ENCODE data around the gene ENTPD1.
"Not testable (repeated sequence)": the region's sequence is repeated elsewhere in the genome, so short reads cannot be mapped to it uniquely, and the experiment has no call there.

ENTPD1 gene

GRCh38 chr10:95756041-95756761 is at the start of gene ENTPD1:
Gene ENTPD1, plus strand, starts transcription at chr10:95756163. Its CDS starts 77 bp downstream, at chr10:95756240.
- Histone ChIP-seq H3K9ac (ENCODE audit: low read depth, low read length) (peak within 1 kb of the TSS; percentile 58; the same call in 1 of the 2 replicates), H3K36me3 (ENCODE audit: insufficient read depth, low read length) (no peaks in the 10 kb centered on the region), H3K9me3 (ENCODE audit: control insufficient read depth, insufficient read depth, low read length) (no peaks in the 10 kb centered on the region), H3K4me1 (ENCODE audit: insufficient read depth, low read length) (0 out of 2 replicates have a peak, but pooled peaks cover 5% of the 10 kb centered on the region)

- H3K36me3 ChIP-seq (ENCODE audit: insufficient read depth, low read length): no peaks in the 10 kb centered on the region
- no peaks in the 10 kb centered on the region for H3K4me1 ChIP-seq (ENCODE audit: insufficient read depth, low read length)
- H3K9ac ChIP-seq (ENCODE audit: low read depth, low read length): no peak overlapping the region
Measured at GRCh38 chr10:95706573-95706972, 49.4 kb upstream of the ENTPD1 start.

GRCh38 chr10:95706990-95707389 is 49.0 kb upstream of the ENTPD1 start:
- Histone ChIP-seq H3K4me1 (ENCODE audit: insufficient read depth, low read length) (no peaks in the 10 kb centered on the region), H3K9me3 (ENCODE audit: control insufficient read depth, insufficient read depth, low read length) (no peaks in the 10 kb centered on the region), H3K9ac (ENCODE audit: low read depth, low read length) (no peak overlapping the region), H3K36me3 (ENCODE audit: insufficient read depth, low read length) (no peaks in the 10 kb centered on the region)

More at GRCh38 chr10:95706573-95706972, 49.4 kb upstream of the ENTPD1 start:
- H3K9me3 ChIP-seq (ENCODE audit: control insufficient read depth, insufficient read depth, low read length): no peaks in the 10 kb centered on the region

- H3K9me3 ChIP-seq (ENCODE audit: control insufficient read depth, insufficient read depth, low read length): no peaks in the 10 kb centered on the region
- H3K9ac ChIP-seq (ENCODE audit: low read depth, low read length): no peak overlapping the region
- H3K4me1 ChIP-seq (ENCODE audit: insufficient read depth, low read length): no peaks in the 10 kb centered on the region
- H3K36me3 ChIP-seq (ENCODE audit: insufficient read depth, low read length): no peaks in the 10 kb centered on the region
Measured at GRCh38 chr10:95711492-95711891, 44.5 kb upstream of the ENTPD1 start.

- no peak overlapping the region for H3K9ac ChIP-seq (ENCODE audit: low read depth, low read length)
- no peaks in the 10 kb centered on the region for H3K9me3 ChIP-seq (ENCODE audit: control insufficient read depth, insufficient read depth, low read length)
- H3K4me1 ChIP-seq (ENCODE audit: insufficient read depth, low read length): no peaks in the 10 kb centered on the region
- no peaks in the 10 kb centered on the region for H3K36me3 ChIP-seq (ENCODE audit: insufficient read depth, low read length)
Measured at GRCh38 chr10:95716466-95716865, 39.5 kb upstream of the ENTPD1 start.

- Histone ChIP-seq H3K9me3 (ENCODE audit: control insufficient read depth, insufficient read depth, low read length) (no peaks in the 10 kb centered on the region), H3K36me3 (ENCODE audit: insufficient read depth, low read length) (no peaks in the 10 kb centered on the region), H3K9ac (ENCODE audit: low read depth, low read length) (no peak overlapping the region), H3K4me1 (ENCODE audit: insufficient read depth, low read length) (no peaks in the 10 kb centered on the region)
Measured at GRCh38 chr10:95716866-95717265, 39.1 kb upstream of the ENTPD1 start.

GRCh38 chr10:95720745-95721144 is 35.2 kb upstream of the ENTPD1 start:
- H3K4me1 ChIP-seq (ENCODE audit: insufficient read depth, low read length); H3K9me3 ChIP-seq (ENCODE audit: control insufficient read depth, insufficient read depth, low read length); H3K9ac ChIP-seq (ENCODE audit: low read depth, low read length); H3K36me3 ChIP-seq (ENCODE audit: insufficient read depth, low read length): not testable (repeated sequence)

- H3K9me3 ChIP-seq (ENCODE audit: control insufficient read depth, insufficient read depth, low read length); H3K36me3 ChIP-seq (ENCODE audit: insufficient read depth, low read length); H3K4me1 ChIP-seq (ENCODE audit: insufficient read depth, low read length); H3K9ac ChIP-seq (ENCODE audit: low read depth, low read length): not testable (repeated sequence)
Measured at GRCh38 chr10:95722496-95722895, 33.5 kb upstream of the ENTPD1 start.

GRCh38 chr10:95728526-95728925 is 27.4 kb upstream of the ENTPD1 start:
- Histone ChIP-seq H3K36me3 (ENCODE audit: insufficient read depth, low read length) (no peaks in the 10 kb centered on the region), H3K9me3 (ENCODE audit: control insufficient read depth, insufficient read depth, low read length) (peaks cover 4% of the 10 kb centered on the region; the same call in 1 of the 2 replicates), H3K4me1 (ENCODE audit: insufficient read depth, low read length) (no peaks in the 10 kb centered on the region), H3K9ac (ENCODE audit: low read depth, low read length) (no peak overlapping the region)

- Histone ChIP-seq H3K4me1 (ENCODE audit: insufficient read depth, low read length) (no peaks in the 10 kb centered on the region), H3K9ac (ENCODE audit: low read depth, low read length) (no peak overlapping the region)
Measured at GRCh38 chr10:95729323-95730055, 26.5 kb upstream of the ENTPD1 start.

GRCh38 chr10:95730233-95730632 is 25.7 kb upstream of the ENTPD1 start:
- H3K9ac ChIP-seq (ENCODE audit: low read depth, low read length): no peak overlapping the region
- peaks cover 4% of the 10 kb centered on the region for H3K9me3 ChIP-seq (ENCODE audit: control insufficient read depth, insufficient read depth, low read length)
- H3K36me3 ChIP-seq (ENCODE audit: insufficient read depth, low read length): no peaks in the 10 kb centered on the region
- H3K4me1 ChIP-seq (ENCODE audit: insufficient read depth, low read length): no peaks in the 10 kb centered on the region

More at GRCh38 chr10:95729323-95730055, 26.5 kb upstream of the ENTPD1 start:
- Histone ChIP-seq H3K36me3 (ENCODE audit: insufficient read depth, low read length) (no peaks in the 10 kb centered on the region), H3K9me3 (ENCODE audit: control insufficient read depth, insufficient read depth, low read length) (peaks cover 4% of the 10 kb centered on the region)

GRCh38 chr10:95732907-95733306 is 23.1 kb upstream of the ENTPD1 start:
- H3K36me3 ChIP-seq (ENCODE audit: insufficient read depth, low read length); H3K9me3 ChIP-seq (ENCODE audit: control insufficient read depth, insufficient read depth, low read length); H3K4me1 ChIP-seq (ENCODE audit: insufficient read depth, low read length); H3K9ac ChIP-seq (ENCODE audit: low read depth, low read length): not testable (repeated sequence)

- no peaks in the 10 kb centered on the region; the same call in 1 of the 2 replicates for H3K9me3 ChIP-seq (ENCODE audit: control insufficient read depth, insufficient read depth, low read length)
- H3K9ac ChIP-seq (ENCODE audit: low read depth, low read length): no peak overlapping the region
Measured at GRCh38 chr10:95739056-95739455, 16.9 kb upstream of the ENTPD1 start.

GRCh38 chr10:95741807-95742467 is 14.0 kb upstream of the ENTPD1 start:
- peaks cover 6% of the 10 kb centered on the region; the same call in 1 of the 2 replicates for H3K9me3 ChIP-seq (ENCODE audit: control insufficient read depth, insufficient read depth, low read length)
- no peak overlapping the region for H3K9ac ChIP-seq (ENCODE audit: low read depth, low read length)

More at GRCh38 chr10:95739056-95739455, 16.9 kb upstream of the ENTPD1 start:
- Histone ChIP-seq H3K36me3 (ENCODE audit: insufficient read depth, low read length) (no peaks in the 10 kb centered on the region), H3K4me1 (ENCODE audit: insufficient read depth, low read length) (peaks cover 4% of the 10 kb centered on the region)

More at GRCh38 chr10:95741807-95742467, 14.0 kb upstream of the ENTPD1 start:
- H3K36me3 ChIP-seq (ENCODE audit: insufficient read depth, low read length): no peaks in the 10 kb centered on the region
- H3K4me1 ChIP-seq (ENCODE audit: insufficient read depth, low read length): peaks cover 4% of the 10 kb centered on the region

Measured in ES-I3 (cell line).